ENCODE measurements around the gene DGKZ.

The DGKZ gene

DNA sequence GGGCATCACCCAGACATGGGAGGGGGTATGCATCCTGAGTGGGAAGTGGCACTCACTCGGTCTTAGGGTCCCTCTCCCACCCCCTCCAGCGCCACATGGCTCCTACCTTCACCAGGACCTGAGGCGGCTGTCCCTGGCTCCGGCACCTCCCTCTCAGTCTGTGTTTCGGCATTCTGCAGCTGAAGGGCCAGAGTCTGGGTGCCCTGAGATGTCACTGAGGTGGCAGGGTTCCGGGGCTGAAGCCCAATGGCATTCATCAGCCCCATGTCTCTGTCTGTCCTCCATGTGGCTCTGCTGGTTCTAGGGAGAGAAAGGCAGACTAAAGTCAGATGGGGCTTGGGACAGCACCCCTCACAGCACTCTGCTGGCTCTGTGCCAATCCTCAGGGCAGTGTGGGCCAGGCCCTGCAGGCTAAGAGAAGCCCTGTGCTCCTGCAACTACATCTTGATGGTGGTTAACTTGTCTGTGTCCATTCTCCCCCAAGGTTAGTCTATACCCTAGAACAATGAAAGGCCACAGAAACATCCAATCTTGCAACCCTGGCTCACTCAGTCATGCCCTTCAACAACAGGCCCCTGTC lies 61.2 kb downstream of the DGKZ start:
- no peaks in the 10 kb centered on the region for H3K9me3 ChIP-seq (ENCODE audit: insufficient read depth, low read length)
- peaks cover 12% of the 10 kb centered on the region for H3K36me3 ChIP-seq (replicated peaks; ENCODE audit: low read depth, low read length)
- H3K79me2 ChIP-seq (ENCODE audit: low read length), result no peaks in the 10 kb centered on the region
- no peak overlapping the region for H3K27ac ChIP-seq (ENCODE audit: low read length)
- no peaks in the 10 kb centered on the region for H3K27me3 ChIP-seq (ENCODE audit: low read depth, low read length)
- H3K4me3 ChIP-seq (ENCODE audit: low read length), result no peak overlapping the region
- no peaks in the 10 kb centered on the region for H3K4me1 ChIP-seq (ENCODE audit: low read length)
- H3K9ac ChIP-seq (ENCODE audit: low read length), result no peak overlapping the region
- H3K4me2 ChIP-seq (ENCODE audit: low read length), result no peak overlapping the region
- H2AFZ ChIP-seq (ENCODE audit: low read depth, low read length), result no peak overlapping the region
- TF ChIP-seq, protein P1, sequence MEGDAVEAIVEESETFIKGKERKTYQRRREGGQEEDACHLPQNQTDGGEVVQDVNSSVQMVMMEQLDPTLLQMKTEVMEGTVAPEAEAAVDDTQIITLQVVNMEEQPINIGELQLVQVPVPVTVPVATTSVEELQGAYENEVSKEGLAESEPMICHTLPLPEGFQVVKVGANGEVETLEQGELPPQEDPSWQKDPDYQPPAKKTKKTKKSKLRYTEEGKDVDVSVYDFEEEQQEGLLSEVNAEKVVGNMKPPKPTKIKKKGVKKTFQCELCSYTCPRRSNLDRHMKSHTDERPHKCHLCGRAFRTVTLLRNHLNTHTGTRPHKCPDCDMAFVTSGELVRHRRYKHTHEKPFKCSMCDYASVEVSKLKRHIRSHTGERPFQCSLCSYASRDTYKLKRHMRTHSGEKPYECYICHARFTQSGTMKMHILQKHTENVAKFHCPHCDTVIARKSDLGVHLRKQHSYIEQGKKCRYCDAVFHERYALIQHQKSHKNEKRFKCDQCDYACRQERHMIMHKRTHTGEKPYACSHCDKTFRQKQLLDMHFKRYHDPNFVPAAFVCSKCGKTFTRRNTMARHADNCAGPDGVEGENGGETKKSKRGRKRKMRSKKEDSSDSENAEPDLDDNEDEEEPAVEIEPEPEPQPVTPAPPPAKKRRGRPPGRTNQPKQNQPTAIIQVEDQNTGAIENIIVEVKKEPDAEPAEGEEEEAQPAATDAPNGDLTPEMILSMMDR (IDR thresholded peaks at IDR 0.05; ENCODE audit: low read depth, low read length), result no peak
- no peak for TF ChIP-seq EZH2phosphoT487 (IDR thresholded peaks at IDR 0.05; ENCODE audit: low read depth)
- H4K20me1 ChIP-seq (ENCODE audit: insufficient read depth, low read length), result no peaks in the 10 kb centered on the region

DNA sequence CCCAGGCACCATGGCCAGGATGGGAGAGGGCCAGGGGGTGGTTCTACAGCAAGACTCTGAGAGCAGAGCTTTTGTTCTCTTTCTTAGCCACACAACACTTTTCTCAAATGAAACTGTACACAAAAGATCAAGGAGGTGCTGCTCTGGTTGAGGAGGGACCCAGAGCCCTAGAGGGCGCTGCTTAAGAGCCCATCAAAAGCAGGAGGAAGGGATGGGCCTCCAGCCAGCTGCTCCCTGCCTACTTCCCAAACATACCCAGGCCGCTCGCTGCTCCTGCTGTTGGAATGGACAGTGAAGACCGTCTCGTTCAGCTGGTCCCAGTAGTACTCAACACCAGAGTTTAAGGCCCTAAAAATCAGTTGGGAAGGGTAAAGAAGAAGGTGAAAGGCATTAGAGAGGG lies 62.8 kb downstream of the DGKZ start:
- Histone ChIP-seq H3K4me3 (ENCODE audit: low read length) (no peak overlapping the region), H3K27ac (ENCODE audit: low read length) (no peak overlapping the region), H3K36me3 (replicated peaks; ENCODE audit: low read depth, low read length) (peaks cover 18% of the 10 kb centered on the region), H3K9ac (ENCODE audit: low read length) (no peak overlapping the region), H2AFZ (ENCODE audit: low read depth, low read length) (no peak overlapping the region), H3K27me3 (ENCODE audit: low read depth, low read length) (no peaks in the 10 kb centered on the region), H4K20me1 (ENCODE audit: insufficient read depth, low read length) (peaks cover under 1% of the 10 kb centered on the region; the same call in 1 of the 2 replicates), H3K4me2 (ENCODE audit: low read length) (no peak overlapping the region), H3K79me2 (ENCODE audit: low read length) (no peaks in the 10 kb centered on the region), H3K9me3 (ENCODE audit: insufficient read depth, low read length) (no peaks in the 10 kb centered on the region), H3K4me1 (ENCODE audit: low read length) (peaks cover 3% of the 10 kb centered on the region)
- TF ChIP-seq, protein P1 (IDR thresholded peaks at IDR 0.05; ENCODE audit: low read depth, low read length), result peak; percentile 34
- TF ChIP-seq EZH2phosphoT487 (IDR thresholded peaks at IDR 0.05; ENCODE audit: low read depth), result no peak

DNA sequence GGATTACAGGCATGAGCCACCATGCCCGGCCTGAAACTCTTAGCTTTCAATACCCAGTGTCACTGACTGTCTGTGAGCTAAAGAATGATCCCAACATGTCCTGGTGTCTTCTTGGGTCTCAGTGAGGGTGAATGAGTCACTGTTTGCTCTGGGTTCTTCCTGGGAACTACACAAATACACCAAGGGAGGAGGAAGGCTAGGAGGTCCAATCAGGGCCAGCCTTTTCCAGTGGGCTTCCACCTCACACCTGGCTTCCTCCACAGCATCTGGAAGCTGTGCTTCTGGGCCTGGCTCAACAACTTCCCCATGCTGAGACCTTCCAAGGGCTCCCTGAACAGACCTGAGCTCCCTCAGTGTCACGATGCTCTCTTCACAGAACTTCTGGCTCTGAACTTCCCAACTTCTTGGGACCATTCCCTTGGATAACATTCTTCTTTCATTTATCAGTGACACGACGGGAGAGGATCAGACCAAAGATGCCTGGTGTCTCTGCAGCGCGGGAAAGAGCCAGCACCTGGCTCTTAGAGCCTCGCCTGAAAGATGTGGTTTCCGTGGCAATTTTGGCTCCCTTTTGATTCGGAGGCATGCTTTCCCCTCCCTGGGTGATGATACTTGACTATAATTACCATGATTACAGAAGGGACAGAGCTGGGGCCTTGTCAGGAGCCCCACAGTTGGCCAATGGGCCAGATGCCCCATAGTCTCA lies 66.7 kb downstream of the DGKZ start:
- H3K9ac ChIP-seq (ENCODE audit: low read length), result no peak overlapping the region
- H3K27me3 ChIP-seq (ENCODE audit: low read depth, low read length), result no peaks in the 10 kb centered on the region
- no peaks in the 10 kb centered on the region for H3K79me2 ChIP-seq (ENCODE audit: low read length)
- H3K9me3 ChIP-seq (ENCODE audit: insufficient read depth, low read length), result no peaks in the 10 kb centered on the region
- peaks cover 16% of the 10 kb centered on the region for H3K36me3 ChIP-seq (replicated peaks; ENCODE audit: low read depth, low read length)
- H3K4me3 ChIP-seq (ENCODE audit: low read length), result no peak overlapping the region
- no peak overlapping the region for H3K27ac ChIP-seq (ENCODE audit: low read length)
- peaks cover 14% of the 10 kb centered on the region for H3K4me1 ChIP-seq (ENCODE audit: low read length)
- H3K4me2 ChIP-seq (ENCODE audit: low read length), result no peak overlapping the region
- no peak overlapping the region for H2AFZ ChIP-seq (ENCODE audit: low read depth, low read length)
- no peak for TF ChIP-seq EZH2phosphoT487 (IDR thresholded peaks at IDR 0.05; ENCODE audit: low read depth)
- TF ChIP-seq, protein P1 (IDR thresholded peaks at IDR 0.05; ENCODE audit: low read depth, low read length), result no peak
- H4K20me1 ChIP-seq (ENCODE audit: insufficient read depth, low read length), result peaks cover 5% of the 10 kb centered on the region; the same call in 1 of the 2 replicates

DNA sequence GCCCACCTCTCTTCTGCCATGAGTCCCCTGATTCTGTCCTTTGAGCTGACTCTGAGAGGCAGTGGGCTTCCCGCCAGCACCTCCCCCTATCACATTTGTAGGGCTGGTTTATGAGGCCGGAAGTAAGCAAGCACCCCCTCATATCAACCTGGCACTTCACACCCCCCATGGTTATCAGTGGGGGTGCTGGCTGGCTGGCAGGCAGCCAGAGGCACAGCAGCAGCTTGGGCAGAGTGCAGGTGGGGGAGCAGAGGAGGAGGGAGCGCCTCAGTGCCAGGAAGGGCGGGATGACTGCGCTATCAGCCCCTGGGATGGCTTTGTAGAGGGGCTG lies 67.2 kb downstream of the DGKZ start:
- Histone ChIP-seq H3K36me3 (replicated peaks; ENCODE audit: low read depth, low read length) (peaks cover 16% of the 10 kb centered on the region), H3K4me3 (ENCODE audit: low read length) (no peak overlapping the region), H3K9me3 (ENCODE audit: insufficient read depth, low read length) (no peaks in the 10 kb centered on the region), H2AFZ (ENCODE audit: low read depth, low read length) (no peak overlapping the region), H3K4me2 (ENCODE audit: low read length) (no peak overlapping the region), H3K27me3 (ENCODE audit: low read depth, low read length) (no peaks in the 10 kb centered on the region), H3K4me1 (ENCODE audit: low read length) (peaks cover 14% of the 10 kb centered on the region), H3K9ac (ENCODE audit: low read length) (no peak overlapping the region), H4K20me1 (ENCODE audit: insufficient read depth, low read length) (peaks cover 5% of the 10 kb centered on the region; the same call in 1 of the 2 replicates), H3K27ac (ENCODE audit: low read length) (no peak overlapping the region), H3K79me2 (ENCODE audit: low read length) (no peaks in the 10 kb centered on the region)
- no peak for TF ChIP-seq EZH2phosphoT487 (IDR thresholded peaks at IDR 0.05; ENCODE audit: low read depth)
- TF ChIP-seq, protein P1 (IDR thresholded peaks at IDR 0.05; ENCODE audit: low read depth, low read length), result no peak

Data from OCI-LY3 (cell line).